Gastroesophageal sphincter (tissue), 4 donors: ENCODE data around the gene KLF13. TPM values are rescaled to one million over a fixed set of nuclear protein-coding genes. Genes with fewer than 3 reads are reported as not detected.

ENCODE experiments used
- ATAC-seq: fragments of 150-250 bp; one replicate; pipeline ENCODE4 v1.9.1; 2016; ENCODE audit warnings: mild to moderate bottlenecking, moderate library complexity
- H3K27ac ChIP-seq, 4 donors: fragments of 200-600 bp; sonication (generic) in 3 of 4; 1 replicate in 3 of 4; 2 replicates in 1 of 4; pipeline ENCODE4 v1.5.1; 2016 to 2019
- H3K27me3 ChIP-seq: fragments of 200-600 bp; sonication (generic); one replicate; pipeline ENCODE4 v1.5.1; 2019
- H3K36me3 ChIP-seq, 2 donors: fragments of 200-600 bp; sonication (generic); one replicate each; pipeline ENCODE4 v1.5.1; 2019; ENCODE audit warnings: control low read depth in 1 of 2
- H3K4me1 ChIP-seq, 3 donors: fragments of 200-600 bp; sonication (generic); 1 replicate in 2 of 3; 2 replicates in 1 of 3; pipeline ENCODE4 v1.5.1; 2016 to 2019; ENCODE audit warnings: control low read depth in 2 of 3
- H3K4me3 ChIP-seq, 2 donors: fragments of 200-600 bp; sonication (generic); one replicate each; pipeline ENCODE4 v1.5.1; 2019; ENCODE audit warnings: mild to moderate bottlenecking in 1 of 2, moderate library complexity in 1 of 2
- H3K9me3 ChIP-seq, 3 donors: fragments of 200-600 bp; sonication (generic); one replicate each; pipeline ENCODE4 v1.5.1; 2017 to 2019; ENCODE audit warnings: control low read depth in 2 of 3
- EP300 ChIP-seq: sonication (generic); formaldehyde crosslinking; IDR thresholded peaks from one replicate; pipeline ENCODE4 v1.6.1; 2017; ENCODE audit warnings: antibody characterized with exemption, mild to moderate bottlenecking
- POLR2A ChIP-seq, 2 donors: fragments of 450-650 bp; IDR thresholded peaks; one replicate each; pipeline ENCODE4 v1.6.1; 2017; ENCODE audit warnings: antibody characterized with exemption in 2 of 2, mild to moderate bottlenecking in 2 of 2, moderate library complexity in 1 of 2
- POLR2AphosphoS5 ChIP-seq: sonication (generic); formaldehyde crosslinking; IDR thresholded peaks from one replicate; pipeline ENCODE4 v1.6.1; 2017; ENCODE audit warnings: antibody characterized with exemption
- WGBS, 2 donors: methylation state at CpG; one replicate each; pipeline ENCODE4 v1.1.5; 2018; ENCODE audit warnings: low coverage in 1 of 2; 5-methylcytosine and 5-hydroxymethylcytosine counted together
- total RNA-seq, 4 donors: library from RNA; depleted of rRNA; stranded (reverse); fragments of >200 nt; gene quantifications; one replicate each; pipeline ENCODE4 v1.1.0, GENCODE V29; 2016
- TF ChIP-seq, protein P1 (sequence below), 4 experiments: fragments of 200-600 bp in 2 of 4; fragments of 450-650 bp in 2 of 4; sonication (generic) in 1 of 4; IDR thresholded peaks; one replicate each; pipeline ENCODE4 v1.5.1; 2017 to 2019; ENCODE audit warnings: antibody characterized with exemption in 4 of 4, mild to moderate bottlenecking in 2 of 4, moderate library complexity in 2 of 4

KLF13 gene
- total RNA-seq, 4 donors from 2014 or later = 49.7 to 106 (median 76.1) TPM

DNA sequence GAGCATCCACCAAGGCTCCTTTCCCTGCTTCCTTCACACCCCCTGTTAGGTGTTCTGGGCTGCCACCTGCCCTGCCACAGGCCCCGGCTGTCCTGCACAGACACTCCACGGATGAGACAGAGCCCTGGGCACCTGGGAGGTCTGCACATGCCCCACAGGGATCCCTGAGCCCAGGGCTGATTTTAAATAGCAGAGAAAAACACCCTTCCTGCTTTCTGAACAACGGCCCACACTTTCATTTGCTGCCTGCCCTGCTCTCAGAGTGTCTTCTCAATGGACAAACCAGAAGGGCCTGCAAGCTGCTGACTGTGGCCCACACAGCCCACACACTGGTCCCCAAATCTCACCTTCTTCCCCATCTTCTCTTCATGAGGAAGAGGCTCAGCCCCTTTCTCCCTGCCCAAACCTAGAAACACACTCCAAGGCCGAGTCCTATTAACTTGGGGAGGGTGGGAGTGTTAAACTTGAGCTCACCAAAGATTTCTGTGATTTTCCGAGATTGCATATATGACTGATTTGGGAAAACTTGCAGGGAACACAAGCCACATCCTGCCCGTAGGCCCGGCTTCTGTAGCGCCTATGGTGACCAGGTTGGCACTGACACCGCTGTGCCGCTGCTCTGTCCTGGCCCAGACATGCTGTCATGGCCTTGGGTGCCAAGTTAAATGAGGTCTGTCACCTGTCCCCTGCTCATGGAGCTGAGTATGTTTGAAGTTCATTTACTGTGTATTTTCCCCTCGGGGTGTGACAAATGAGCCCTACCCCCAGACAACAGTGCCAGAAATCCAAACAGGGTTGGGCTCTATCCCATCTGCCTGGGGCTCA, 47.2 kb upstream of the KLF13 start:
- no peaks in the 10 kb centered on the region for H3K9me3 ChIP-seq
- H3K36me3 ChIP-seq = no peaks in the 10 kb centered on the region
- TF ChIP-seq EP300 (no peak), POLR2A (IDR thresholded peaks at IDR 0.05) (no peak), POLR2AphosphoS5 (no peak)
- no peak for ATAC-seq
- H3K27ac ChIP-seq = no peak overlapping the region
- H3K4me1 ChIP-seq = no peaks in the 10 kb centered on the region
- H3K27me3 ChIP-seq = no peaks in the 10 kb centered on the region
- no peak overlapping the region for H3K4me3 ChIP-seq
- 81% methylated on average over 5 of the region's 11 CpGs; no CpG with 5 or more reads in 1 of the 2 donors for WGBS, 2 donors

DNA sequence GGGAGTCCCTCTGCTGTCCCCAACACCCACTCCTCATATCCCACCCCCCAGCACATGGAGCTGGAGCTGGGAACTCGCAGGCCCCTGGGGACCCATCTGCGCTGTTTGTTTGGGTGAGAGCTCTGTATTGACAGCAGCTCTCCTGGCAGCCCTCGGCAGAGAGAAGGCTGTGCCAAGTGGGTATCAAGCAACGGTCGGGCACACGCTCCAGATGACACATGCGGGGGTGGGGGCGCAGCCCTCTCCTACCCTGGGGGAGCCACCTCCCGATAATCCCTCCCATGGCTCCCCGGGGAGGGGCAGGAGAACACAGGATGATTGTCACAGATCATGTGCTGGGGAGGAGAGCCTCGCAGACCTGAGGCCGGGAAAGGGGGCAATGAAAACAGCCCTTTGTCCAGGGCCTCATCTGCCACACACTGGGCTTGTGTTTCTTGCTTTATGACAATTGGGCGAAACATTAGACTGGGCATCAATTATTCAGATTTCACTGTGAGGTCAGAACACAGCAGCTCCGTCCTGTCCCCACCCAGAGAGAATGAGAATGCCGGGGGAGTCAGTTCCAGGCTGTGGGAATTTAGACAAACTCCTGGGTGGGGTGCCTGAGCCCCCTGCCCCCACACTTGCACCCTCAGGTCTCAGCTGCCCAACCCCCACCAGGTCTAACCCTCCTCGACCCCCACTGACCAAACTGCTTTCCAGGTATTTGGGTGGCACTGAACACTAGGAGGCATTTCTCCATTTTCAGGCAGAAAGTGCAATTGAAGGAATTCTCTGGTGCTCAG, 46.4 kb upstream of the KLF13 start:
- Histone ChIP-seq H3K27me3 (no peaks in the 10 kb centered on the region), H3K4me3 (no peak overlapping the region), H3K9me3 (no peaks in the 10 kb centered on the region), H3K36me3 (no peaks in the 10 kb centered on the region), H3K4me1 (no peaks in the 10 kb centered on the region), H3K27ac (no peak overlapping the region)
- TF ChIP-seq POLR2AphosphoS5 = peak; percentile 10
- no peak for TF ChIP-seq EP300
- 87 to 100% methylated on average over 2 to 3 of the region's 16 CpGs for WGBS, 2 donors
- ATAC-seq = peak; percentile 34

DNA sequence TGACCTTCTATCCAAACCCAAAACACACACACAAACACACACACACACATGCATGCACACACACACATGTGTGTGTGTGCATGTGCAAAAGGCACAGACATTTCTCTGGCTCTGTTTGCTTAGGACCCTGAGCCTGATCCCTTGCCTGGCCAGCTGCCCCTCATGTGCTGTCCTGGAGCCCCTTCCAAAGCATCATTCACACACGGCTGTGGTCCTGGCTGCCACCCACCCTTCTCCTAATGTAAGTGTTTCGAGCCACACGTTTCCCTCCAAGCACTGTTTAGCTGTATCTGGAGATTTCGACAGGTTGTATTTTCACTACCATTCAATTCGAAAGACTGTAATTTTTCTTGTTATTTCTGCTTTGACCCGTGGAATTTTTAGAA, 45.8 kb upstream of the KLF13 start:
- ATAC-seq = no peak
- WGBS, 2 donors = 46% methylated on average over 6 of the region's 6 CpGs; no CpG with 5 or more reads in 1 of the 2 donors
- H3K9me3 ChIP-seq = no peaks in the 10 kb centered on the region
- H3K27me3 ChIP-seq = no peaks in the 10 kb centered on the region
- TF ChIP-seq POLR2A (IDR thresholded peaks at IDR 0.05) (no peak), EP300 (no peak), POLR2AphosphoS5 (no peak)
- TF ChIP-seq, protein P1, sequence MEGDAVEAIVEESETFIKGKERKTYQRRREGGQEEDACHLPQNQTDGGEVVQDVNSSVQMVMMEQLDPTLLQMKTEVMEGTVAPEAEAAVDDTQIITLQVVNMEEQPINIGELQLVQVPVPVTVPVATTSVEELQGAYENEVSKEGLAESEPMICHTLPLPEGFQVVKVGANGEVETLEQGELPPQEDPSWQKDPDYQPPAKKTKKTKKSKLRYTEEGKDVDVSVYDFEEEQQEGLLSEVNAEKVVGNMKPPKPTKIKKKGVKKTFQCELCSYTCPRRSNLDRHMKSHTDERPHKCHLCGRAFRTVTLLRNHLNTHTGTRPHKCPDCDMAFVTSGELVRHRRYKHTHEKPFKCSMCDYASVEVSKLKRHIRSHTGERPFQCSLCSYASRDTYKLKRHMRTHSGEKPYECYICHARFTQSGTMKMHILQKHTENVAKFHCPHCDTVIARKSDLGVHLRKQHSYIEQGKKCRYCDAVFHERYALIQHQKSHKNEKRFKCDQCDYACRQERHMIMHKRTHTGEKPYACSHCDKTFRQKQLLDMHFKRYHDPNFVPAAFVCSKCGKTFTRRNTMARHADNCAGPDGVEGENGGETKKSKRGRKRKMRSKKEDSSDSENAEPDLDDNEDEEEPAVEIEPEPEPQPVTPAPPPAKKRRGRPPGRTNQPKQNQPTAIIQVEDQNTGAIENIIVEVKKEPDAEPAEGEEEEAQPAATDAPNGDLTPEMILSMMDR (IDR thresholded peaks at IDR 0.05) = no peak
- H3K36me3 ChIP-seq = no peaks in the 10 kb centered on the region
- H3K27ac ChIP-seq = no peak overlapping the region
- no peak overlapping the region for H3K4me3 ChIP-seq
- no peaks in the 10 kb centered on the region for H3K4me1 ChIP-seq

DNA sequence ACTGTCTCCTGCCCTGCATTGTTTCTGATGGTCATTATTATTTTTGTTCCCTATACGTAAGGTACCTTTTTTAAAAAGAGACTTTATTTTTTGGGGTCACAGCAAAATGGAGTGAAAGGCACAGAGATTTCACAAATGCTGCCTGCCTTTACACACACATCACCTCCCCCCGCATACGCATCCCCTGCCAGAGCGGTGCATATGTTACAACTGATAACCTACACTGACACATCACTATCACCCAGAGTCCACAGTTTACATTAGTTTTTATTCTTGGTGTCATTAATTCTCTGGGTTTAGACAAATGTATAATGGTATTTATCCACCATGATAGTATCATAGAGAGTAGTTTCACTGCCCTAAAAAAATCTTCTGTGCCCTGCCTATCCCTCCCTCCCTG, 43.6 kb upstream of the KLF13 start:
- no peaks in the 10 kb centered on the region for H3K27me3 ChIP-seq

DNA sequence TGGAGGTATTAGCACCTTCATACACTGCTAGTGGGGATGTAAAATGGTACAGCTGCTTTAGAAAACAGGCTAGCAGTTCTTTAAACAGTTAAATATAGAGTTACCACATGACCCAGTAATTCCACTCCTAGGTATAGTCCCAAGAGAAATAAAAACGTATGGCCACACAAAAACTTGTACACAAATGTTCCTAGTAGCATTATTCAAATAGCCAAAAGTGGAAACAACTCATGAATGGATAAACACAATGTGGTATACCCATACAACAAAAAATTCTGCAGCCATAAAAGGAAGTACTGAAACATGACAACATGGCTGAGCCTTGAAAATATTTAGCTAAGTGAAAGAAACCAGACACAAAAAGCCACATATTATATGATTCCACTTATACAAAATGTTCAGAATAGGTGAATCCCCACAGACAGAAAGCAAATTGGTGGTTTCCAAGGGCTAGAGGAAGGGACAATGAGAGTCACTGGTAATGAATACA, 40.8 kb upstream of the KLF13 start:
- TF ChIP-seq, protein P1 (IDR thresholded peaks at IDR 0.05) = no peak
- no peak for TF ChIP-seq POLR2AphosphoS5
- no peak for TF ChIP-seq EP300
- TF ChIP-seq POLR2A (IDR thresholded peaks at IDR 0.05) = no peak
- H3K4me3 ChIP-seq = no peak overlapping the region
- H3K27ac ChIP-seq = no peak overlapping the region
- 19 to 27% methylated on average over 1 of the region's 1 CpG for WGBS, 2 donors
- no peaks in the 10 kb centered on the region for H3K36me3 ChIP-seq
- H3K27me3 ChIP-seq = no peaks in the 10 kb centered on the region
- no peak for ATAC-seq
- H3K9me3 ChIP-seq = peaks cover 0 to 10% (median 0%) of the 10 kb centered on the region in 3 donors
- no peaks in the 10 kb centered on the region for H3K4me1 ChIP-seq

More for the DNA sequence above, 43.6 kb upstream of the KLF13 start:
- TF ChIP-seq EP300 = no peak
- TF ChIP-seq, protein P1 (IDR thresholded peaks at IDR 0.05) = no peak
- no peak for TF ChIP-seq POLR2A (IDR thresholded peaks at IDR 0.05)
- no peak for TF ChIP-seq POLR2AphosphoS5
- Histone ChIP-seq H3K27ac (no peak overlapping the region), H3K36me3 (no peaks in the 10 kb centered on the region), H3K4me3 (no peak overlapping the region), H3K9me3 (peaks cover 0 to 5% (median 0%) of the 10 kb centered on the region in 3 donors), H3K4me1 (no peaks in the 10 kb centered on the region)
- ATAC-seq = no peak
- WGBS, 2 donors = 88 to 94% methylated on average over 4 of the region's 4 CpGs
